Measurements from ENCODE around the gene STIM1. TPM values are rescaled to one million over a fixed set of nuclear protein-coding genes. Genes with fewer than 3 reads are reported as not detected.

The STIM1 gene
- total RNA-seq, 4 donors from 2014 or later: 42.4 to 114 (median 72.8) TPM

DNA sequence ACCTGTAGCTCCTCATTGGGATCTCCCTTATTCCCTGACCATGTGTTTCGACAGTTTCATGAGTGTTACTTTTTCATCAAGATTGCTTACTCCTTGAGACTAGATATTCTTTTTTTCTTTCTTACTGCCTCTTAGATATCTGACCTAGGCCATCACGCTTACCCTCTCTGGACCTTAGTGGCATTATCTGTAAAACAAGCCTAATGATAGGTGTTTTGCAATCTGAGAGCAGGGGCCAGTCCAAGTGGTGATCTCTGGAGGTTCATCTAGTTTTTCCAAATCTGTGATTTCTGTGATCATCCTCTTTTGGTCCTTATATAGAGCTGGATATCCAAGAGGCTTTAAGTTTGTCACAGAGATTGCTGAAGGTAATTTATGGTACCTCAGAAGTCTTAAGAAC, 34.5 kb downstream of the STIM1 start:
- Histone ChIP-seq H3K9me3 (no peaks in the 10 kb centered on the region), H3K4me3 (no peak overlapping the region), H3K27me3 (no peaks in the 10 kb centered on the region), H3K4me1 (peaks cover 0 to 59% (median 0%) of the 10 kb centered on the region in 3 donors), H3K27ac (no peak overlapping the region), H3K36me3 (no peaks in the 10 kb centered on the region)
- no peak for ATAC-seq
- WGBS, 2 donors (ENCODE audit: low coverage in 1 of 2): 91 to 100% methylated on average over 1 to 2 of the region's 2 CpGs
- TF ChIP-seq POLR2A (IDR thresholded peaks at IDR 0.05) (no peak), EP300 (IDR thresholded peaks at IDR 0.05) (no peak), POLR2AphosphoS5 (IDR thresholded peaks at IDR 0.05) (no peak)
- TF ChIP-seq, protein P1, sequence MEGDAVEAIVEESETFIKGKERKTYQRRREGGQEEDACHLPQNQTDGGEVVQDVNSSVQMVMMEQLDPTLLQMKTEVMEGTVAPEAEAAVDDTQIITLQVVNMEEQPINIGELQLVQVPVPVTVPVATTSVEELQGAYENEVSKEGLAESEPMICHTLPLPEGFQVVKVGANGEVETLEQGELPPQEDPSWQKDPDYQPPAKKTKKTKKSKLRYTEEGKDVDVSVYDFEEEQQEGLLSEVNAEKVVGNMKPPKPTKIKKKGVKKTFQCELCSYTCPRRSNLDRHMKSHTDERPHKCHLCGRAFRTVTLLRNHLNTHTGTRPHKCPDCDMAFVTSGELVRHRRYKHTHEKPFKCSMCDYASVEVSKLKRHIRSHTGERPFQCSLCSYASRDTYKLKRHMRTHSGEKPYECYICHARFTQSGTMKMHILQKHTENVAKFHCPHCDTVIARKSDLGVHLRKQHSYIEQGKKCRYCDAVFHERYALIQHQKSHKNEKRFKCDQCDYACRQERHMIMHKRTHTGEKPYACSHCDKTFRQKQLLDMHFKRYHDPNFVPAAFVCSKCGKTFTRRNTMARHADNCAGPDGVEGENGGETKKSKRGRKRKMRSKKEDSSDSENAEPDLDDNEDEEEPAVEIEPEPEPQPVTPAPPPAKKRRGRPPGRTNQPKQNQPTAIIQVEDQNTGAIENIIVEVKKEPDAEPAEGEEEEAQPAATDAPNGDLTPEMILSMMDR (IDR thresholded peaks at IDR 0.05): no peak

DNA sequence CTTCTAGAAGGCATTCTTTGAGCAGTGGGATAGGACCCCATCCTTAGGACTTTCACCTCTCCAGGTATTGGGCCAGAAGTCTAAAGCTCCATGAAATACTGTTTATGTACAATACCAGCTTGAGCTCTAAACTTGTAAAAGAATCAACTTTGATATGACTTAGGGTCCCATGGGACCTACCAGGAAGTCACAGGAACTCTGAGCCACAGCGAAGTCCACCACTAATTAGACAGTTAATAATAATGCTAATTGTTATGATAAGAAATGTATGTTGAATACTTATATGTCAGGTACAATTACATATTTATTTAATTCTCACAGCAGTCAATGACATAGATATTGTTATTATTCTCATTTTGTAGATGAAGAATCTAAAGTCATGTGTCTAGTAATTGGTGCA, 35.3 kb downstream of the STIM1 start:
- no peak for ATAC-seq
- H3K4me1 ChIP-seq: peaks cover 0 to 55% (median 0%) of the 10 kb centered on the region in 3 donors
- H3K9me3 ChIP-seq: no peaks in the 10 kb centered on the region
- H3K36me3 ChIP-seq: no peaks in the 10 kb centered on the region
- 88% methylated on average over 1 of the region's 1 CpG; no CpG with 5 or more reads in 1 of the 2 donors for WGBS, 2 donors (ENCODE audit: low coverage in 1 of 2)
- no peak overlapping the region for H3K4me3 ChIP-seq
- no peak overlapping the region for H3K27ac ChIP-seq
- TF ChIP-seq, protein P1 (IDR thresholded peaks at IDR 0.05): no peak
- TF ChIP-seq POLR2AphosphoS5 (IDR thresholded peaks at IDR 0.05): no peak
- TF ChIP-seq POLR2A (IDR thresholded peaks at IDR 0.05): no peak
- no peak for TF ChIP-seq EP300 (IDR thresholded peaks at IDR 0.05)
- no peaks in the 10 kb centered on the region for H3K27me3 ChIP-seq

DNA sequence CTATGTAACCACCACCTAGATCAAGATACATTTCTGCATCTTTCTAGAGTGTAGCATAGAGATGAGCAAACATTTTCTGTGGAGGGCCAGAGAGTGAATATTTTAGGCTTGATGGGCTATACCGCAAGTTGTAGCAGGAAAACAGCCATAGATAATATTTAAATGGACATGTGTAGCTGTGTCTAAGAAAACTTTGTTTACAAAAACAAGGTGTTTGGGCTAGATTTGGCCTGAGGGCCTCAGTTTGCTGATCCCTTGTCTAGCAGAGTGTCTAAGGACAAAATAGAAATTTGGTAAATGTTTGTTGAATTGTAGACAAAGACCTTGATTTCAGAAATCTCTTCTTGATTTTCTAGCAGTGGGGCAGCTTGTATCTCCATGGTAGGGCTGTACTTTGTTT, 36.3 kb downstream of the STIM1 start:
- WGBS, 2 donors (ENCODE audit: low coverage in 1 of 2): 92% methylated on average over 1 of the region's 1 CpG; no CpG with 5 or more reads in 1 of the 2 donors
- H3K4me3 ChIP-seq: no peak overlapping the region
- H3K36me3 ChIP-seq: no peaks in the 10 kb centered on the region
- no peak overlapping the region for H3K27ac ChIP-seq
- no peaks in the 10 kb centered on the region for H3K27me3 ChIP-seq
- H3K9me3 ChIP-seq: no peaks in the 10 kb centered on the region
- TF ChIP-seq EP300 (IDR thresholded peaks at IDR 0.05) (no peak), POLR2AphosphoS5 (IDR thresholded peaks at IDR 0.05) (no peak), POLR2A (IDR thresholded peaks at IDR 0.05) (no peak)
- TF ChIP-seq, protein P1 (IDR thresholded peaks at IDR 0.05): no peak
- peaks cover 0 to 53% (median 0%) of the 10 kb centered on the region in 3 donors for H3K4me1 ChIP-seq
- no peak for ATAC-seq

DNA sequence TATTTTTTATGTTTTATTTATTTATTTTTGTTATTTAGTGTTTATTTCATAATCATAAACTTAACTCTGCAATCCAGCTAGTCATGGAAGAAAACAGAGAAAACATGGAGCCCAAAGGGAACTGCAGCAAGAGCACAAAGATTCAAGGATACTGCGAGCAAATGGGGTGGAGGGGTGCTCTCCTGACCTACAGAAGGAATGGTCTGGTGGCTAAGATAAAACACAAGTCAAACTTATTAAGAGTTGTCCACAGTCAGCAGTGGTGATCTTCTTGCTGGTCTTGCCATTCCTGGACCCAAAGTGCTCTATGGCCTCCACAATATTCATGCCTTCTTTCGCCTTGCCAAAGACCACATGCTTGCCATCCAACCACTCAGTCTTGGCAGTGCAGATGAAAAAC, 36.7 kb downstream of the STIM1 start:
- WGBS, 2 donors (ENCODE audit: low coverage in 1 of 2): 83 to 100% methylated on average over 1 to 2 of the region's 2 CpGs
- Histone ChIP-seq H3K36me3 (no peaks in the 10 kb centered on the region), H3K9me3 (no peaks in the 10 kb centered on the region), H3K27me3 (no peaks in the 10 kb centered on the region), H3K27ac (no peak overlapping the region), H3K4me3 (no peak overlapping the region), H3K4me1 (peaks cover 0 to 53% (median 2%) of the 10 kb centered on the region in 3 donors)
- no peak for ATAC-seq
- TF ChIP-seq EP300 (IDR thresholded peaks at IDR 0.05) (no peak), POLR2AphosphoS5 (IDR thresholded peaks at IDR 0.05) (no peak)
- TF ChIP-seq, protein P1 (IDR thresholded peaks at IDR 0.05): no peak

DNA sequence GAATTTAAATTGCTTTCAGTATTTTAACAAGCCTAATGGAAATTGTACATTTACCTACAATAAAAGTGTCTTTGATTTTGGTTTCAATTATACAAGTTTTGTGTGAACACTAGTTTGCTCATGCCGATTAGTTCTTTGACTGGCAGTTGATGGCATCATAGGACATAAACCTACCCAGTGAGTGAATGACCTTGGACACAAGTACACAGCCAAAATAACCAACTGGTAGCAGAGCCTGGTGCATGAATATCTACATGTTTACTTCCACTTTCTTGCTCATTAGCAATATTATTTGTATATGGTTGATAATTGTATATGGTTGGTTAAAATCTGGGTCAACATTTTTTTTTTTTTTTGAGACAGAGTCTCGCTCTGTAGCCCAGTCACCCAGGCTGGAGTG, 37.8 kb downstream of the STIM1 start:
- Histone ChIP-seq H3K9me3 (no peaks in the 10 kb centered on the region), H3K27me3 (no peaks in the 10 kb centered on the region), H3K4me3 (no peak overlapping the region), H3K27ac (no peak overlapping the region), H3K36me3 (no peaks in the 10 kb centered on the region), H3K4me1 (peaks cover 0 to 43% (median 2%) of the 10 kb centered on the region in 3 donors)
- WGBS, 2 donors (ENCODE audit: low coverage in 1 of 2): 80 to 96% methylated on average over 2 of the region's 2 CpGs
- ATAC-seq: no peak
- TF ChIP-seq EP300 (IDR thresholded peaks at IDR 0.05) (no peak), POLR2AphosphoS5 (IDR thresholded peaks at IDR 0.05) (no peak), POLR2A (IDR thresholded peaks at IDR 0.05) (no peak)
- TF ChIP-seq, protein P1 (IDR thresholded peaks at IDR 0.05): no peak

All from gastroesophageal sphincter (tissue), 4 donors.